ENCODE measurements around the gene GGA1. TPM values are rescaled to one million over a fixed set of nuclear protein-coding genes. Genes with fewer than 3 reads are reported as not detected.

The GGA1 gene
- total RNA-seq, 1 donor from 2014 or later, result 43.1 TPM

- DNase-seq (ENCODE audit: low read depth) (no peak), FAIRE-seq (no peak)
- Mint-ChIP-seq H3K4me1 (ENCODE audit: low read depth, unreplicated experiment) (peaks cover 15% of the 10 kb centered on the region), H3K9me3 (ENCODE audit: unreplicated experiment) (no peaks in the 10 kb centered on the region), H3K36me3 (ENCODE audit: low read depth, unreplicated experiment) (peaks cover 7% of the 10 kb centered on the region), H3K27ac (ENCODE audit: unreplicated experiment) (peak overlapping the region; percentile 95), H3K27me3 (ENCODE audit: low read depth, unreplicated experiment) (no peaks in the 10 kb centered on the region), H3K4me3 (ENCODE audit: unreplicated experiment) (peak overlapping the region; percentile 87)
- peak overlapping the region; percentile 58 for H3K27ac ChIP-seq (ENCODE audit: low read depth, low read length)
- no peak for TF ChIP-seq CTCF (IDR thresholded peaks at IDR 0.05; ENCODE audit: insufficient read depth, low read depth, low read length)
- H3K36me3 ChIP-seq (ENCODE audit: insufficient read depth, low read length), result no peaks in the 10 kb centered on the region
- peaks cover 29% of the 10 kb centered on the region for H4K20me1 ChIP-seq (ENCODE audit: insufficient read depth, low read length)
- H3K27me3 ChIP-seq (ENCODE audit: insufficient read depth, low read length), result no peaks in the 10 kb centered on the region
- H2AFZ ChIP-seq (ENCODE audit: low read depth, low read length), result peak overlapping the region; percentile 84
- no peaks in the 10 kb centered on the region for H3K9me3 ChIP-seq (ENCODE audit: insufficient read depth, low read depth, low read length)
- peak overlapping the region; percentile 85 for H3K4me2 ChIP-seq (ENCODE audit: low read length)
- H3K4me3 ChIP-seq (ENCODE audit: insufficient read depth, low read depth, low read length), result peak overlapping the region; percentile 53
- H3K79me2 ChIP-seq (ENCODE audit: insufficient read depth, low read length), result peaks cover 36% of the 10 kb centered on the region
- H3K4me1 ChIP-seq (ENCODE audit: insufficient read depth, low read length), result peaks cover 28% of the 10 kb centered on the region
- H3K9ac ChIP-seq (ENCODE audit: low read length), result peak overlapping the region; percentile 70
Measured at GRCh38 chr22:37657590-37658132, 49.0 kb downstream of the GGA1 start.

GRCh38 chr22:37658133-37659065 lies 49.8 kb downstream of the GGA1 start, which contains the start of gene PDXP:
Gene PDXP (plus strand): TSS chr22:37658723. CDS start chr22:37658783, 60 bp downstream.
- Mint-ChIP-seq H3K27me3 (ENCODE audit: low read depth, unreplicated experiment) (no peaks in the 10 kb centered on the region), H3K36me3 (ENCODE audit: low read depth, unreplicated experiment) (peaks cover 5% of the 10 kb centered on the region), H3K27ac (ENCODE audit: unreplicated experiment) (peak within 1 kb of the TSS; percentile 95), H3K4me1 (ENCODE audit: low read depth, unreplicated experiment) (peaks cover 15% of the 10 kb centered on the region), H3K4me3 (ENCODE audit: unreplicated experiment) (peak within 1 kb of the TSS; percentile 87), H3K9me3 (ENCODE audit: unreplicated experiment) (no peaks in the 10 kb centered on the region)
- peak within 1 kb of the TSS; percentile 58 for H3K27ac ChIP-seq (ENCODE audit: low read depth, low read length)
- peaks cover 39% of the 10 kb centered on the region for H3K79me2 ChIP-seq (ENCODE audit: insufficient read depth, low read length)
- peak; percentile 87 for FAIRE-seq
- peak within 1 kb of the TSS; percentile 79 for H3K9ac ChIP-seq (ENCODE audit: low read length)
- peak; percentile 100 for DNase-seq (ENCODE audit: low read depth)
- peak within 1 kb of the TSS; percentile 85 for H3K4me2 ChIP-seq (ENCODE audit: low read length)
- no peak for TF ChIP-seq CTCF (IDR thresholded peaks at IDR 0.05; ENCODE audit: insufficient read depth, low read depth, low read length)
- no peak for TF ChIP-seq EZH2 (IDR thresholded peaks at IDR 0.05; ENCODE audit: insufficient read depth, low read length)
- no peaks in the 10 kb centered on the region for H3K9me3 ChIP-seq (ENCODE audit: insufficient read depth, low read depth, low read length)
- no peaks in the 10 kb centered on the region for H3K36me3 ChIP-seq (ENCODE audit: insufficient read depth, low read length)
- H4K20me1 ChIP-seq (ENCODE audit: insufficient read depth, low read length), result peaks cover 32% of the 10 kb centered on the region
- H2AFZ ChIP-seq (ENCODE audit: low read depth, low read length), result peak within 1 kb of the TSS; percentile 84
- H3K4me3 ChIP-seq (ENCODE audit: insufficient read depth, low read depth, low read length), result peak within 1 kb of the TSS; percentile 53
- peaks cover 28% of the 10 kb centered on the region for H3K4me1 ChIP-seq (ENCODE audit: insufficient read depth, low read length)
- H3K27me3 ChIP-seq (ENCODE audit: insufficient read depth, low read length), result no peaks in the 10 kb centered on the region

All from astrocyte (in vitro differentiated cells and primary cell).